HEK293 (cell line): ENCODE measurements around the gene SHROOM1.
A peak's percentile ranks its signal among the peaks of the same experiment; 100 is the strongest.

ENCODE experiments used
- CTCF ChIA-PET: fragments of 350-600 bp; formaldehyde crosslinking; extraction: SDS; loops from one replicate; lab custom pipeline; 2021; ENCODE audit warnings: antibody characterized with exemption; lab: Yijun Ruan, JAX
- POLR2A ChIA-PET: fragments of 300-600 bp; formaldehyde crosslinking; extraction: SDS; loops from one replicate; lab custom pipeline; 2020; ENCODE audit warnings: antibody characterized with exemption, inconsistent platforms; lab: Yijun Ruan, JAX
- H3K27ac ChIP-seq: fragments of 200-500 bp; sonication (Bioruptor generic); 2 replicates; pipeline ENCODE4 v1.5.1; 2014; ENCODE audit warnings: low read depth, low read length, control low read depth, inconsistent platforms; ENCODE audit errors: extremely low read depth
- H3K36me3 ChIP-seq, 2 experiments: fragments of 200-500 bp in 1 of 2; sonication (Bioruptor generic) in 1 of 2; 1 replicate in 1 of 2; 2 replicates in 1 of 2; pipeline ENCODE4 v1.5.1; 2014 to 2017; ENCODE audit warnings: inconsistent platforms in 2 of 2, low read length in 2 of 2; ENCODE audit not compliant: control insufficient read depth in 2 of 2, insufficient read depth in 1 of 2
- H3K4me1 ChIP-seq: fragments of 200-500 bp; sonication (Bioruptor generic); 2 replicates; pipeline ENCODE4 v1.5.1; 2014; ENCODE audit warnings: mild to moderate bottlenecking, low read length, inconsistent platforms; ENCODE audit not compliant: control insufficient read depth, insufficient read depth
- H3K4me3 ChIP-seq: 2 replicates; pipeline ENCODE4 v1.5.1; 2011; ENCODE audit warnings: low read depth, mild to moderate bottlenecking, control low read depth, low read length, moderate library complexity
- H3K9me3 ChIP-seq: fragments of 200-500 bp; sonication (Bioruptor generic); 2 replicates; pipeline ENCODE4 v1.5.1; 2014; ENCODE audit warnings: low read depth, low read length, inconsistent platforms; ENCODE audit not compliant: control insufficient read depth, insufficient read depth
- MYNN ChIP-seq: fragments of 450-650 bp; formaldehyde crosslinking; IDR thresholded peaks from 2 replicates; pipeline ENCODE4 v1.5.1; 2016; ENCODE audit warnings: missing biosample characterization, missing genetic modification characterization, borderline replicate concordance
- SALL2 ChIP-seq: fragments of 450-650 bp; formaldehyde crosslinking; IDR thresholded peaks from 2 replicates; pipeline ENCODE4 v1.5.0; 2017; ENCODE audit warnings: missing biosample characterization, mild to moderate bottlenecking, missing genetic modification characterization, borderline replicate concordance
- ZBTB48 ChIP-seq: fragments of 450-650 bp; formaldehyde crosslinking; IDR thresholded peaks from 2 replicates; pipeline ENCODE4 v1.5.1; 2016; ENCODE audit warnings: missing biosample characterization, missing genetic modification characterization
- ZEB2 ChIP-seq: fragments of 450-650 bp; formaldehyde crosslinking; IDR thresholded peaks from 2 replicates; pipeline ENCODE4 v1.5.1; 2016; ENCODE audit warnings: missing biosample characterization, missing genetic modification characterization
- ZFP3 ChIP-seq: fragments of 450-650 bp; formaldehyde crosslinking; IDR thresholded peaks from 2 replicates; pipeline ENCODE4 v1.5.1; 2016; ENCODE audit warnings: low read depth, missing biosample characterization, missing genetic modification characterization
- ZNF140 ChIP-seq: fragments of 450-650 bp; formaldehyde crosslinking; IDR thresholded peaks from 2 replicates; pipeline ENCODE4 v1.5.1; 2016; ENCODE audit warnings: missing biosample characterization, missing genetic modification characterization
- ZNF169 ChIP-seq: fragments of 450-650 bp; formaldehyde crosslinking; IDR thresholded peaks from 2 replicates; pipeline ENCODE4 v1.5.1; 2016; ENCODE audit warnings: missing biosample characterization, missing genetic modification characterization
- ZNF19 ChIP-seq: fragments of 450-650 bp; formaldehyde crosslinking; IDR thresholded peaks from 2 replicates; pipeline ENCODE4; 2016; ENCODE audit warnings: missing biosample characterization, missing genetic modification characterization, low read depth
- ZNF521 ChIP-seq: fragments of 450-650 bp; formaldehyde crosslinking; IDR thresholded peaks from 2 replicates; pipeline ENCODE4 v1.5.1; 2017; ENCODE audit warnings: missing biosample characterization, mild to moderate bottlenecking, missing genetic modification characterization
- ZNF530 ChIP-seq: fragments of 450-650 bp; formaldehyde crosslinking; IDR thresholded peaks from 2 replicates; pipeline ENCODE4 v1.5.1; 2016; ENCODE audit warnings: low read depth, missing biosample characterization, missing genetic modification characterization
- ZNF549 ChIP-seq: fragments of 450-650 bp; IDR thresholded peaks from 2 replicates; pipeline ENCODE4 v1.5.1; 2018; ENCODE audit warnings: missing biosample characterization, missing genetic modification characterization, mild to moderate bottlenecking, inconsistent platforms, moderate library complexity
- ZSCAN23 ChIP-seq: fragments of 450-650 bp; formaldehyde crosslinking; IDR thresholded peaks from 2 replicates; pipeline ENCODE4 v1.5.1; 2016; ENCODE audit warnings: missing biosample characterization, missing genetic modification characterization
- TF ChIP-seq, protein P1 (sequence below): fragments of 450-650 bp; formaldehyde crosslinking; IDR thresholded peaks from 2 replicates; pipeline ENCODE4 v1.5.1; 2017; ENCODE audit warnings: missing biosample characterization, missing genetic modification characterization
- TF ChIP-seq, protein P2 (sequence below): fragments of 450-650 bp; formaldehyde crosslinking; IDR thresholded peaks from 2 replicates; pipeline ENCODE4 v1.5.1; 2016; ENCODE audit warnings: missing biosample characterization, missing genetic modification characterization
- TF ChIP-seq, protein P3 (sequence below): fragments of 450-650 bp; formaldehyde crosslinking; IDR thresholded peaks from 2 replicates; pipeline ENCODE4 v1.5.1; 2017; ENCODE audit warnings: missing biosample characterization, missing genetic modification characterization
- TF ChIP-seq, protein P4 (sequence below): fragments of 450-650 bp; formaldehyde crosslinking; IDR thresholded peaks from 2 replicates; pipeline ENCODE4 v1.5.1; 2016; ENCODE audit warnings: missing biosample characterization, missing genetic modification characterization
- TF ChIP-seq, protein P5 (sequence below): IDR thresholded peaks from 2 replicates; pipeline ENCODE4 v1.6.1; 2011; ENCODE audit warnings: mild to moderate bottlenecking, low read depth, low read length, borderline replicate concordance
- TF ChIP-seq, protein P6 (sequence below): fragments of 450-650 bp; formaldehyde crosslinking; optimal IDR thresholded peaks from 2 replicates; pipeline ENCODE3; 2016; ENCODE audit warnings: missing biosample characterization, mild to moderate bottlenecking, missing genetic modification characterization

The SHROOM1 gene

DNA sequence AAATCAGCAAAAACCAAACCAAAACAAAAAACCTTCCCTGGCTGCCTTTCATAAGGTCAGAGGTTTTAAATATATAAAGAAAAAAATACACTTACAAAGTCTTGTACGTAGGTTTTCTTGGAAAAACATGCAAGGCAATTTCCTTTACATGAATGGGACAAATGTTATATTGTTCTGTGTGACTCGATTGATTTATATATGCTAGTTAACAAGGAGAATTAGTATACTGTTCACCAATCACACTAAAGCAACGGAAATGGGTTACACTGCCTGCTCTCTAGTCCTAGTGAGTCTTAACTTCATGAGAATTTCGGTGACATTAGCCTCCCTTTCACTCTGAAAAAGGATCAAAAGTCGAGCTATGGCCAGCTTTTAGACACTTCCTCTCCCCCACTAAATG, 30.3 kb upstream of the SHROOM1 start:
- H3K4me3 ChIP-seq: no peak overlapping the region
- CTCF ChIA-PET: interaction anchor here (0.5 to 0.9 kb wide), 2 partner anchors 333 to 357 kb away, joined by 3 read pairs; no protein-coding TSS in a partner anchor
- no peaks in the 10 kb centered on the region for H3K9me3 ChIP-seq
- H3K4me1 ChIP-seq: 0 out of 2 replicates have a peak, but pooled peaks cover 2% of the 10 kb centered on the region
- TF ChIP-seq, protein P1, sequence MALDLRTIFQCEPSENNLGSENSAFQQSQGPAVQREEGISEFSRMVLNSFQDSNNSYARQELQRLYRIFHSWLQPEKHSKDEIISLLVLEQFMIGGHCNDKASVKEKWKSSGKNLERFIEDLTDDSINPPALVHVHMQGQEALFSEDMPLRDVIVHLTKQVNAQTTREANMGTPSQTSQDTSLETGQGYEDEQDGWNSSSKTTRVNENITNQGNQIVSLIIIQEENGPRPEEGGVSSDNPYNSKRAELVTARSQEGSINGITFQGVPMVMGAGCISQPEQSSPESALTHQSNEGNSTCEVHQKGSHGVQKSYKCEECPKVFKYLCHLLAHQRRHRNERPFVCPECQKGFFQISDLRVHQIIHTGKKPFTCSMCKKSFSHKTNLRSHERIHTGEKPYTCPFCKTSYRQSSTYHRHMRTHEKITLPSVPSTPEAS (tag by site-specific recombination): no peak
- TF ChIP-seq ZBTB48 (tag by site-specific recombination) (no peak), ZSCAN23 (tag by site-specific recombination) (no peak), ZNF169 (no peak), MYNN (no peak), SALL2 (tag by site-specific recombination) (no peak), ZNF19 (tag by site-specific recombination) (no peak), ZEB2 (tag by site-specific recombination) (no peak), ZFP3 (tag by site-specific recombination) (no peak), ZNF521 (tag by site-specific recombination) (no peak), ZNF530 (no peak)
- TF ChIP-seq, protein P2, sequence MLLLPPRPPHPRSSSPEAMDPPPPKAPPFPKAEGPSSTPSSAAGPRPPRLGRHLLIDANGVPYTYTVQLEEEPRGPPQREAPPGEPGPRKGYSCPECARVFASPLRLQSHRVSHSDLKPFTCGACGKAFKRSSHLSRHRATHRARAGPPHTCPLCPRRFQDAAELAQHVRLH (tag by site-specific recombination): no peak
- TF ChIP-seq, protein P3, sequence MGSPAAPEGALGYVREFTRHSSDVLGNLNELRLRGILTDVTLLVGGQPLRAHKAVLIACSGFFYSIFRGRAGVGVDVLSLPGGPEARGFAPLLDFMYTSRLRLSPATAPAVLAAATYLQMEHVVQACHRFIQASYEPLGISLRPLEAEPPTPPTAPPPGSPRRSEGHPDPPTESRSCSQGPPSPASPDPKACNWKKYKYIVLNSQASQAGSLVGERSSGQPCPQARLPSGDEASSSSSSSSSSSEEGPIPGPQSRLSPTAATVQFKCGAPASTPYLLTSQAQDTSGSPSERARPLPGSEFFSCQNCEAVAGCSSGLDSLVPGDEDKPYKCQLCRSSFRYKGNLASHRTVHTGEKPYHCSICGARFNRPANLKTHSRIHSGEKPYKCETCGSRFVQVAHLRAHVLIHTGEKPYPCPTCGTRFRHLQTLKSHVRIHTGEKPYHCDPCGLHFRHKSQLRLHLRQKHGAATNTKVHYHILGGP (tag by site-specific recombination): no peak
- TF ChIP-seq, protein P4, sequence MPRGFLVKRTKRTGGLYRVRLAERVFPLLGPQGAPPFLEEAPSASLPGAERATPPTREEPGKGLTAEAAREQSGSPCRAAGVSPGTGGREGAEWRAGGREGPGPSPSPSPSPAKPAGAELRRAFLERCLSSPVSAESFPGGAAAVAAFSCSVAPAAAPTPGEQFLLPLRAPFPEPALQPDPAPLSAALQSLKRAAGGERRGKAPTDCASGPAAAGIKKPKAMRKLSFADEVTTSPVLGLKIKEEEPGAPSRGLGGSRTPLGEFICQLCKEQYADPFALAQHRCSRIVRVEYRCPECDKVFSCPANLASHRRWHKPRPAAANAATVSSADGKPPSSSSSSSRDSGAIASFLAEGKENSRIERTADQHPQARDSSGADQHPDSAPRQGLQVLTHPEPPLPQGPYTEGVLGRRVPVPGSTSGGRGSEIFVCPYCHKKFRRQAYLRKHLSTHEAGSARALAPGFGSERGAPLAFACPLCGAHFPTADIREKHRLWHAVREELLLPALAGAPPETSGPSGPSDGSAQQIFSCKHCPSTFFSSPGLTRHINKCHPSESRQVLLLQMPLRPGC: no peak
- TF ChIP-seq, protein P5, sequence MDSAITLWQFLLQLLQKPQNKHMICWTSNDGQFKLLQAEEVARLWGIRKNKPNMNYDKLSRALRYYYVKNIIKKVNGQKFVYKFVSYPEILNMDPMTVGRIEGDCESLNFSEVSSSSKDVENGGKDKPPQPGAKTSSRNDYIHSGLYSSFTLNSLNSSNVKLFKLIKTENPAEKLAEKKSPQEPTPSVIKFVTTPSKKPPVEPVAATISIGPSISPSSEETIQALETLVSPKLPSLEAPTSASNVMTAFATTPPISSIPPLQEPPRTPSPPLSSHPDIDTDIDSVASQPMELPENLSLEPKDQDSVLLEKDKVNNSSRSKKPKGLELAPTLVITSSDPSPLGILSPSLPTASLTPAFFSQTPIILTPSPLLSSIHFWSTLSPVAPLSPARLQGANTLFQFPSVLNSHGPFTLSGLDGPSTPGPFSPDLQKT: no peak
- TF ChIP-seq, protein P6, sequence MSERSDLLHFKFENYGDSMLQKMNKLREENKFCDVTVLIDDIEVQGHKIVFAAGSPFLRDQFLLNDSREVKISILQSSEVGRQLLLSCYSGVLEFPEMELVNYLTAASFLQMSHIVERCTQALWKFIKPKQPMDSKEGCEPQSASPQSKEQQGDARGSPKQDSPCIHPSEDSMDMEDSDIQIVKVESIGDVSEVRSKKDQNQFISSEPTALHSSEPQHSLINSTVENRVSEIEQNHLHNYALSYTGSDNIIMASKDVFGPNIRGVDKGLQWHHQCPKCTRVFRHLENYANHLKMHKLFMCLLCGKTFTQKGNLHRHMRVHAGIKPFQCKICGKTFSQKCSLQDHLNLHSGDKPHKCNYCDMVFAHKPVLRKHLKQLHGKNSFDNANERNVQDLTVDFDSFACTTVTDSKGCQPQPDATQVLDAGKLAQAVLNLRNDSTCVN: no peak
- no peaks in the 10 kb centered on the region for H3K36me3 ChIP-seq
- POLR2A ChIA-PET: no interaction called here
- H3K27ac ChIP-seq: no peak overlapping the region

DNA sequence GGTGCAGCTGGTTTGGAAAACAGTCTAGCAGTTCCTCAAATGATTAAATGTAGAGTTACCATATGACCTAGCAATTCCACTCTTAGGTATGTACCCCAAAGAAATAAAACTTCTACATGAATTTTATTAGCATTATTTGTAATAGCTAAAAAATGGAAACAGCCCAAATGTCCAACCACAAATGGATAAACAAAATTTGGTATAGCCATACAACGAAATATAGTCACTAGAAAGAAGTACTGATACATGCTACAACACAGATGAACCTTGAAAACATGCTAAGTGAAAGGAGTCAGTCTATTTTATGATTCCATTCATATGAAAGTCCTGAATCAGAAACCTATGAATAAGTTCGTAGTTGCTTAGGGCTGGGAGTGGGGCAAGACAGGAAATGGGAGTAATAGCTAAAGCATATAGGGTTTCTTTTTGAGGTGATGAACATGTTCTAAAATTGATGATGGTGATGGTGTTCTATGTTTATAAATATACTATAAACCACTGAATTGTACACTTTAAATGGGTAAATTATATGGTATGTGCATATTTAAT, 29.5 kb upstream of the SHROOM1 start:
- ChIA-PET CTCF (interaction anchor here (0.6 kb wide), 1 partner anchor 532 kb away, joined by 4 read pairs; no protein-coding TSS in a partner anchor), POLR2A (no interaction called here)
- no peaks in the 10 kb centered on the region for H3K4me1 ChIP-seq
- H3K4me3 ChIP-seq: no peak overlapping the region
- H3K9me3 ChIP-seq: no peaks in the 10 kb centered on the region
- no peak overlapping the region for H3K27ac ChIP-seq
- no peak for TF ChIP-seq ZNF549 (tag by site-specific recombination)
- TF ChIP-seq ZNF140 (tag by site-specific recombination): peak; percentile 16; the same call in 1 of the 2 replicates
- H3K36me3 ChIP-seq: no peaks in the 10 kb centered on the region
